Measurements from ENCODE around the gene TMEM9. TPM values are rescaled to one million over a fixed set of nuclear protein-coding genes. Genes with fewer than 3 reads are reported as not detected.

Gene TMEM9
- total and polyA plus RNA-seq, 9 of the 15 experiments (the other 6 are each of a cell fraction or from before 2014, with no cell fraction given), result 30.4 to 107 (median 67.6) TPM

DNA sequence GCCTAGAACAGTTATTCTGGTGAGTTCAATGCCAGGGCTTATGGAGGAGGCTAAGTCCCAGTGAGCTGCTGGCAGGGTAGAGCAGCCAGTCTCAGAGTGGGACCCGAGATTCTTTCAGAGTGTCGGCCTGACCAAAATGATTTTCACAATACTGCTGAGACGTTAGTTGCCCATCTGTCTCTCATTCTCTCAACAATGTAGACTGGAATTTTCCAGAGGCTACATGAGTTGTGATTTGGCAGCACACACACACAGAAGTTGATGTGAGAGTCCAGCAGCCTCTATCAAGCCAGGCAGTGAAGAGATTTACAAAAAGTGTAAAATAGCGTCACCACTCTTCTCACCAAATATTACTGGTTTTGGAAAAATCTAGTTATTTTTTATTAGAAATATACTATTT is 63.7 kb downstream of the TMEM9 start:
- no peak overlapping the region for H3K9ac ChIP-seq (ENCODE audit: insufficient read depth in 1 of 2, low read depth in 2 of 2, low read length in 2 of 2)
- no peaks in the 10 kb centered on the region for H3K79me2 ChIP-seq (ENCODE audit: control insufficient read depth, insufficient read depth, low read length)
- no peak overlapping the region for H2AFZ ChIP-seq (ENCODE audit: low read depth, low read length)
- CTCF ChIA-PET (ENCODE audit: low intra/inter-chr PET ratio), result no interaction called here
- no peaks in the 10 kb centered on the region for H3K4me1 ChIP-seq (replicated peaks in 1 of 2; ENCODE audit: control insufficient read depth in 2 of 2, insufficient read depth in 2 of 2, low read length in 2 of 2)
- H3K27me3 ChIP-seq (ENCODE audit: control insufficient read depth in 2 of 2, insufficient read depth in 2 of 2, low read length in 2 of 2), result peaks cover 53 to 75% of the 10 kb centered on the region in 2 experiments
- in situ Hi-C loops (cut with MboI), result no loop called here
- TF ChIP-seq KDM2B (CRISPR knock-in tag; IDR thresholded peaks at IDR 0.05), result no peak
- TF ChIP-seq, protein P1, sequence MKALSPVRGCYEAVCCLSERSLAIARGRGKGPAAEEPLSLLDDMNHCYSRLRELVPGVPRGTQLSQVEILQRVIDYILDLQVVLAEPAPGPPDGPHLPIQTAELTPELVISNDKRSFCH (CRISPR knock-in tag; IDR thresholded peaks at IDR 0.05), result no peak
- TF ChIP-seq, protein P1 (tag; IDR thresholded peaks at IDR 0.05), result no peak
- TF ChIP-seq, protein P2, sequence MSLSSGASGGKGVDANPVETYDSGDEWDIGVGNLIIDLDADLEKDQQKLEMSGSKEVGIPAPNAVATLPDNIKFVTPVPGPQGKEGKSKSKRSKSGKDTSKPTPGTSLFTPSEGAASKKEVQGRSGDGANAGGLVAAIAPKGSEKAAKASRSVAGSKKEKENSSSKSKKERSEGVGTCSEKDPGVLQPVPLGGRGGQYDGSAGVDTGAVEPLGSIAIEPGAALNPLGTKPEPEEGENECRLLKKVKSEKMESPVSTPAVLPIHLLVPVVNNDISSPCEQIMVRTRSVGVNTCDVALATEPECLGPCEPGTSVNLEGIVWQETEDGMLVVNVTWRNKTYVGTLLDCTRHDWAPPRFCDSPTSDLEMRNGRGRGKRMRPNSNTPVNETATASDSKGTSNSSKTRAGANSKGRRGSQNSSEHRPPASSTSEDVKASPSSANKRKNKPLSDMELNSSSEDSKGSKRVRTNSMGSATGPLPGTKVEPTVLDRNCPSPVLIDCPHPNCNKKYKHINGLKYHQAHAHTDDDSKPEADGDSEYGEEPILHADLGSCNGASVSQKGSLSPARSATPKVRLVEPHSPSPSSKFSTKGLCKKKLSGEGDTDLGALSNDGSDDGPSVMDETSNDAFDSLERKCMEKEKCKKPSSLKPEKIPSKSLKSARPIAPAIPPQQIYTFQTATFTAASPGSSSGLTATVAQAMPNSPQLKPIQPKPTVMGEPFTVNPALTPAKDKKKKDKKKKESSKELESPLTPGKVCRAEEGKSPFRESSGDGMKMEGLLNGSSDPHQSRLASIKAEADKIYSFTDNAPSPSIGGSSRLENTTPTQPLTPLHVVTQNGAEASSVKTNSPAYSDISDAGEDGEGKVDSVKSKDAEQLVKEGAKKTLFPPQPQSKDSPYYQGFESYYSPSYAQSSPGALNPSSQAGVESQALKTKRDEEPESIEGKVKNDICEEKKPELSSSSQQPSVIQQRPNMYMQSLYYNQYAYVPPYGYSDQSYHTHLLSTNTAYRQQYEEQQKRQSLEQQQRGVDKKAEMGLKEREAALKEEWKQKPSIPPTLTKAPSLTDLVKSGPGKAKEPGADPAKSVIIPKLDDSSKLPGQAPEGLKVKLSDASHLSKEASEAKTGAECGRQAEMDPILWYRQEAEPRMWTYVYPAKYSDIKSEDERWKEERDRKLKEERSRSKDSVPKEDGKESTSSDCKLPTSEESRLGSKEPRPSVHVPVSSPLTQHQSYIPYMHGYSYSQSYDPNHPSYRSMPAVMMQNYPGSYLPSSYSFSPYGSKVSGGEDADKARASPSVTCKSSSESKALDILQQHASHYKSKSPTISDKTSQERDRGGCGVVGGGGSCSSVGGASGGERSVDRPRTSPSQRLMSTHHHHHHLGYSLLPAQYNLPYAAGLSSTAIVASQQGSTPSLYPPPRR (CRISPR knock-in tag; IDR thresholded peaks at IDR 0.05; ENCODE audit: borderline replicate concordance), result no peak
- TF ChIP-seq, protein P3, sequence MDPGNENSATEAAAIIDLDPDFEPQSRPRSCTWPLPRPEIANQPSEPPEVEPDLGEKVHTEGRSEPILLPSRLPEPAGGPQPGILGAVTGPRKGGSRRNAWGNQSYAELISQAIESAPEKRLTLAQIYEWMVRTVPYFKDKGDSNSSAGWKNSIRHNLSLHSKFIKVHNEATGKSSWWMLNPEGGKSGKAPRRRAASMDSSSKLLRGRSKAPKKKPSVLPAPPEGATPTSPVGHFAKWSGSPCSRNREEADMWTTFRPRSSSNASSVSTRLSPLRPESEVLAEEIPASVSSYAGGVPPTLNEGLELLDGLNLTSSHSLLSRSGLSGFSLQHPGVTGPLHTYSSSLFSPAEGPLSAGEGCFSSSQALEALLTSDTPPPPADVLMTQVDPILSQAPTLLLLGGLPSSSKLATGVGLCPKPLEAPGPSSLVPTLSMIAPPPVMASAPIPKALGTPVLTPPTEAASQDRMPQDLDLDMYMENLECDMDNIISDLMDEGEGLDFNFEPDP (CRISPR knock-in tag; IDR thresholded peaks at IDR 0.05), result no peak
- TF ChIP-seq ZFP1 (CRISPR knock-in tag; IDR thresholded peaks at IDR 0.05), result no peak
- TF ChIP-seq, protein P4, sequence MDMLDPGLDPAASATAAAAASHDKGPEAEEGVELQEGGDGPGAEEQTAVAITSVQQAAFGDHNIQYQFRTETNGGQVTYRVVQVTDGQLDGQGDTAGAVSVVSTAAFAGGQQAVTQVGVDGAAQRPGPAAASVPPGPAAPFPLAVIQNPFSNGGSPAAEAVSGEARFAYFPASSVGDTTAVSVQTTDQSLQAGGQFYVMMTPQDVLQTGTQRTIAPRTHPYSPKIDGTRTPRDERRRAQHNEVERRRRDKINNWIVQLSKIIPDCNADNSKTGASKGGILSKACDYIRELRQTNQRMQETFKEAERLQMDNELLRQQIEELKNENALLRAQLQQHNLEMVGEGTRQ (CRISPR knock-in tag; IDR thresholded peaks at IDR 0.05), result no peak
- TF ChIP-seq NR3C1 (CRISPR knock-in tag; IDR thresholded peaks at IDR 0.05), result no peak
- TF ChIP-seq RB1 (IDR thresholded peaks at IDR 0.05; ENCODE audit: low read depth), result no peak
- TF ChIP-seq, protein P5, sequence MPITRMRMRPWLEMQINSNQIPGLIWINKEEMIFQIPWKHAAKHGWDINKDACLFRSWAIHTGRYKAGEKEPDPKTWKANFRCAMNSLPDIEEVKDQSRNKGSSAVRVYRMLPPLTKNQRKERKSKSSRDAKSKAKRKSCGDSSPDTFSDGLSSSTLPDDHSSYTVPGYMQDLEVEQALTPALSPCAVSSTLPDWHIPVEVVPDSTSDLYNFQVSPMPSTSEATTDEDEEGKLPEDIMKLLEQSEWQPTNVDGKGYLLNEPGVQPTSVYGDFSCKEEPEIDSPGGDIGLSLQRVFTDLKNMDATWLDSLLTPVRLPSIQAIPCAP (CRISPR knock-in tag; IDR thresholded peaks at IDR 0.05; ENCODE audit: borderline replicate concordance), result no peak
- TF ChIP-seq STAG1 (CRISPR knock-in tag; IDR thresholded peaks at IDR 0.05; ENCODE audit: borderline replicate concordance), result no peak
- no peak for TF ChIP-seq ZNF589 (CRISPR knock-in tag; IDR thresholded peaks at IDR 0.05; ENCODE audit: low read depth)
- no peak for TF ChIP-seq TCF7L2 (IDR thresholded peaks at IDR 0.05; ENCODE audit: low read depth, low read length)
- no peak overlapping the region for H3K4me2 ChIP-seq (ENCODE audit: insufficient read depth, low read length)
- H3K9me3 ChIP-seq (replicated peaks; ENCODE audit: control insufficient read depth, insufficient read depth, low read depth, low read length), result no peaks in the 10 kb centered on the region
- no peak overlapping the region for H3K4me3 ChIP-seq
- intact Hi-C loops (cut with micrococcal nuclease), result no loop called here
- FAIRE-seq (no peak), ATAC-seq (no peak), DNase-seq (ENCODE audit: extremely low read depth in 1 of 4, low spot score in 3 of 4) (no peak)
- 4% methylated on average over 4 of the region's 4 CpGs for WGBS (ENCODE audit: insufficient coverage, low coverage, missing lambda C conversion rate)
- no peaks in the 10 kb centered on the region for H3K36me3 ChIP-seq (ENCODE audit: control insufficient read depth, insufficient read depth, low read length)
- no peaks in the 10 kb centered on the region for H3K9me1 ChIP-seq (ENCODE audit: control insufficient read depth, insufficient read depth, low read length)
- H3K27ac ChIP-seq (ENCODE audit: extremely low read depth, low read depth, low read length), result no peak overlapping the region
- H4K20me1 ChIP-seq (replicated peaks; ENCODE audit: control insufficient read depth, insufficient read depth, low read length), result peaks cover 6% of the 10 kb centered on the region
- BruUV-seq (replicated peaks), result no TSS peak
- POLR2A ChIA-PET, result no interaction called here

Measured in K562 (cell line).